ENCODE data around the gene UNC13A.

UNC13A gene

GRCh38 chr19:17721111-17721628 lies 33.0 kb upstream of the UNC13A start:
- peak overlapping the region; percentile 94 for H3K4me3 ChIP-seq (ENCODE audit: low read depth, low read length)
- no peak for TF ChIP-seq CTCF (IDR thresholded peaks at IDR 0.05; ENCODE audit: low read depth, low read length)

- H3K4me3 ChIP-seq (ENCODE audit: low read depth, low read length) = peak overlapping the region; percentile 94
- TF ChIP-seq CTCF (IDR thresholded peaks at IDR 0.05; ENCODE audit: low read depth, low read length) = no peak
Measured at GRCh38 chr19:17720440-17720839, 32.3 kb upstream of the UNC13A start.

- no peak for TF ChIP-seq CTCF (IDR thresholded peaks at IDR 0.05; ENCODE audit: low read depth, low read length)
- peak overlapping the region; percentile 94 for H3K4me3 ChIP-seq (ENCODE audit: low read depth, low read length)
Measured at GRCh38 chr19:17719730-17720400, 31.7 kb upstream of the UNC13A start.

GRCh38 chr19:17718947-17719711 lies 31.0 kb upstream of the UNC13A start, which contains the start of gene MAP1S:
TSS of gene MAP1S (plus strand) at chr19:17719480. CDS start at chr19:17719503, 23 bp downstream.
- no peak for TF ChIP-seq CTCF (IDR thresholded peaks at IDR 0.05; ENCODE audit: low read depth, low read length)
- peak within 1 kb of the TSS; percentile 94 for H3K4me3 ChIP-seq (ENCODE audit: low read depth, low read length)

- H3K4me3 ChIP-seq (ENCODE audit: low read depth, low read length) = no peak overlapping the region
- no peak for TF ChIP-seq CTCF (IDR thresholded peaks at IDR 0.05; ENCODE audit: low read depth, low read length)
Measured at GRCh38 chr19:17718550-17718946, 30.4 kb upstream of the UNC13A start.

GRCh38 chr19:17716309-17716929 lies 28.3 kb upstream of the UNC13A start:
- 0 out of 2 replicates have a peak, but pooled peaks have one; percentile 8 for TF ChIP-seq CTCF (IDR thresholded peaks at IDR 0.05; ENCODE audit: low read depth, low read length)

More at GRCh38 chr19:17716309-17716929, 28.3 kb upstream of the UNC13A start:
- H3K4me3 ChIP-seq (ENCODE audit: low read depth, low read length) = no peak overlapping the region

Measured in WI38 (cell line).